ENCODE results near the gene BCL2L1. TPM values are rescaled to one million over a fixed set of nuclear protein-coding genes. Genes with fewer than 3 reads are reported as not detected.

The BCL2L1 gene
- total and polyA plus RNA-seq, 2 experiments from 2014 or later = 42.4 to 110 TPM

GRCh38 chr20:31707258-31707615 lies 15.4 kb downstream of the BCL2L1 start:
- Mint-ChIP-seq H3K36me3 (ENCODE audit: low read depth) (peaks cover 29% of the 10 kb centered on the region), H3K9me3 (no peaks in the 10 kb centered on the region), H3K27ac (no peak overlapping the region), H3K4me1 (peaks cover 45% of the 10 kb centered on the region), H3K4me3 (no peak overlapping the region), H3K27me3 (ENCODE audit: insufficient read depth, low read depth, poor library complexity) (peaks cover 7% of the 10 kb centered on the region)
- Histone ChIP-seq H3K4me1 (ENCODE audit: insufficient read depth) (peaks cover 43% of the 10 kb centered on the region), H3K27ac (ENCODE audit: low read depth) (no peak overlapping the region; the same call in none of the 2 replicates), H3K4me3 (no peak overlapping the region), H3K4me2 (no peak overlapping the region), H3K36me3 (ENCODE audit: insufficient read depth) (peaks cover 4% of the 10 kb centered on the region; the same call in 1 of the 2 replicates), H3F3A (replicated peaks; ENCODE audit: low read depth) (peaks cover 18% of the 10 kb centered on the region; the same call in 1 of the 2 replicates), H3K79me2 (replicated peaks; ENCODE audit: insufficient read depth) (peaks cover 100% of the 10 kb centered on the region), H2AFZ (no peak overlapping the region), H4K20me1 (replicated peaks; ENCODE audit: insufficient read depth) (peaks cover 3% of the 10 kb centered on the region; the same call in 1 of the 2 replicates), H3K27me3 (ENCODE audit: insufficient read depth) (no peaks in the 10 kb centered on the region), H3K9me2 (ENCODE audit: insufficient read depth) (no peaks in the 10 kb centered on the region)
- DNase-seq (ENCODE audit: low spot score) (no peak), ATAC-seq (no peak)
- TF ChIP-seq STAT1 (IDR thresholded peaks at IDR 0.05; ENCODE audit: unreplicated experiment) (no peak), POLR2AphosphoS5 (IDR thresholded peaks at IDR 0.05; ENCODE audit: low read depth) (no peak), REST (IDR thresholded peaks at IDR 0.05; ENCODE audit: unreplicated experiment) (no peak), ETS1 (IDR thresholded peaks at IDR 0.05) (no peak), EZH2 (IDR thresholded peaks at IDR 0.05; ENCODE audit: low read depth, unreplicated experiment) (no peak), ZNF331 (CRISPR knock-in tag; IDR thresholded peaks at IDR 0.05; ENCODE audit: low read depth) (no peak), JUNB (IDR thresholded peaks at IDR 0.05; ENCODE audit: unreplicated experiment) (no peak), ZNF114 (CRISPR knock-in tag; IDR thresholded peaks at IDR 0.05) (no peak), CREB1 (CRISPR knock-in tag; IDR thresholded peaks at IDR 0.05; ENCODE audit: low read depth) (no peak), EZH2phosphoT487 (IDR thresholded peaks at IDR 0.05; ENCODE audit: unreplicated experiment) (no peak), CTCF (conservative IDR thresholded peaks at IDR 0.05; ENCODE audit: low read depth in 2 of 2) (no peak)

All from GM23338 (cell line).